HG02970 (cell line): ENCODE data around the gene CC2D2A.
"Not testable (repeated sequence)": the region's sequence is repeated elsewhere in the genome, so short reads cannot be mapped to it uniquely, and the experiment has no call there.

ENCODE experiments used
- ATAC-seq: cut with Tn5 transposase; IDR thresholded peaks from one replicate; pipeline ENCODE4 v1.9.1; 2021; ENCODE audit warnings: mild to moderate bottlenecking, moderate library complexity, moderate number of reproducible peaks; ENCODE audit not compliant: unreplicated experiment, low FRiP score

Gene CC2D2A

GRCh38 chr4:15610855-15611254 is 141.2 kb downstream of the CC2D2A start:
- no peak for ATAC-seq

- ATAC-seq: no peak
Observed at GRCh38 chr4:15612136-15612535, 142.5 kb downstream of the CC2D2A start.

- not testable (repeated sequence) for ATAC-seq
Observed at GRCh38 chr4:15614891-15615290, 145.2 kb downstream of the CC2D2A start.

- not testable (repeated sequence) for ATAC-seq
Observed at GRCh38 chr4:15617407-15617806, 147.7 kb downstream of the CC2D2A start.

- no peak for ATAC-seq
Observed at GRCh38 chr4:15636818-15637217, 167.1 kb downstream of the CC2D2A start.

GRCh38 chr4:15638418-15638817 is 168.7 kb downstream of the CC2D2A start:
- no peak for ATAC-seq

- ATAC-seq: no peak
Observed at GRCh38 chr4:15648600-15648999, 178.9 kb downstream of the CC2D2A start.

- no peak for ATAC-seq
Observed at GRCh38 chr4:15649914-15650545, 180.3 kb downstream of the CC2D2A start.
